ENCODE results near the gene GRM7. TPM values are rescaled to one million over a fixed set of nuclear protein-coding genes. Genes with fewer than 3 reads are reported as not detected.

The GRM7 gene
- total and polyA plus RNA-seq, 9 of the 15 experiments (the other 6 are each of a cell fraction or from before 2014, with no cell fraction given): not detected

GRCh38 chr3:7658294-7658693 is 797.4 kb downstream of the GRM7 start (continued):
- TF ChIP-seq HOMEZ (CRISPR knock-in tag; IDR thresholded peaks at IDR 0.05): no peak
- TF ChIP-seq VEZF1 (CRISPR knock-in tag; IDR thresholded peaks at IDR 0.05): no peak
- TF ChIP-seq RBM34 (IDR thresholded peaks at IDR 0.05; ENCODE audit: borderline replicate concordance, insufficient read depth, low read length): no peak
- no peak for TF ChIP-seq CAMTA2 (CRISPR knock-in tag; conservative IDR thresholded peaks at IDR 0.05)
- TF ChIP-seq E2F4 (CRISPR knock-in tag; IDR thresholded peaks at IDR 0.05; ENCODE audit: low read depth): no peak
- TF ChIP-seq ZNF717 (CRISPR knock-in tag; IDR thresholded peaks at IDR 0.05): no peak
- no peak for TF ChIP-seq ZBTB12 (CRISPR knock-in tag; IDR thresholded peaks at IDR 0.05)
- TF ChIP-seq FUS (optimal IDR thresholded peaks at IDR 0.05; ENCODE audit: low read depth, low read length): no peak
- TF ChIP-seq POLR2B (IDR thresholded peaks at IDR 0.05; ENCODE audit: low read depth, partially characterized antibody): no peak
- no peak for TF ChIP-seq XRCC5 (IDR thresholded peaks at IDR 0.05; ENCODE audit: low read depth, low read length)
- no peak for TF ChIP-seq TAL1 (IDR thresholded peaks at IDR 0.05)
- TF ChIP-seq DEAF1 (CRISPR knock-in tag; IDR thresholded peaks at IDR 0.05): no peak

All from K562 (cell line).